GM13977 (cell line): Measurements from ENCODE around the gene RGS7.
"Not testable (repeated sequence)": the region's sequence is repeated elsewhere in the genome, so short reads cannot be mapped to it uniquely, and the experiment has no call there.

Experiments
- DNase-seq: peaks from one replicate; pipeline ENCODE4 v3.0.0; 2012; ENCODE audit warnings: low spot score
- in situ Hi-C: fragments of 300-500 bp; cut with MboI; formaldehyde crosslinking; loops from one replicate; pipeline ENCODE4 v1.12.0; 2022; ENCODE audit warnings: low sequenced_read_pairs, low pct_unique_long_range_greater_than_20kb, mixed read lengths, inconsistent platforms; ENCODE audit not compliant: unreplicated experiment
- TF ChIP-seq, protein P1 (sequence below): IDR thresholded peaks from 2 replicates; pipeline ENCODE4 v1.5.1; 2012; ENCODE audit warnings: mild to moderate bottlenecking, control low read depth; ENCODE audit not compliant: insufficient read depth; ENCODE audit errors: extremely low read depth, missing control alignments

The RGS7 gene

DNA sequence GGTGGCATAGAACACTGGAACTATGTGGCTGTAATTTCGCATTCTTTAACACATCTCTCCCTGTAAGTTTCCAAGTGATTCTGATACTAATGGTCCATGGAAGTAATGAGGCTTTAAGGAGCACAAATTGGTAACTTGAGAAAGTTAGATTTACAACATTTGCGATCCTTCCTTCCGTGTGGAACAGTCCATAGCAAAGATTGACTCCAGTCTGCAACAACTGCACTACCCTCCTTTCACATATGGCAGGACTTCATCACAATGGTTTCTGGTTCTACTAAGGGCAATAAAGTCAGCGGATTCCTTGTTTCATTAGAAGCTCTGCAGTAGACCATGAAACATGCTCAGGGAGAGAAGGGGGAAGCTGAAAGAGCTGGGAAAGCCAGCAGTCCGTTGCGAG lies 261.2 kb downstream of the RGS7 start:
- TF ChIP-seq, protein P1, sequence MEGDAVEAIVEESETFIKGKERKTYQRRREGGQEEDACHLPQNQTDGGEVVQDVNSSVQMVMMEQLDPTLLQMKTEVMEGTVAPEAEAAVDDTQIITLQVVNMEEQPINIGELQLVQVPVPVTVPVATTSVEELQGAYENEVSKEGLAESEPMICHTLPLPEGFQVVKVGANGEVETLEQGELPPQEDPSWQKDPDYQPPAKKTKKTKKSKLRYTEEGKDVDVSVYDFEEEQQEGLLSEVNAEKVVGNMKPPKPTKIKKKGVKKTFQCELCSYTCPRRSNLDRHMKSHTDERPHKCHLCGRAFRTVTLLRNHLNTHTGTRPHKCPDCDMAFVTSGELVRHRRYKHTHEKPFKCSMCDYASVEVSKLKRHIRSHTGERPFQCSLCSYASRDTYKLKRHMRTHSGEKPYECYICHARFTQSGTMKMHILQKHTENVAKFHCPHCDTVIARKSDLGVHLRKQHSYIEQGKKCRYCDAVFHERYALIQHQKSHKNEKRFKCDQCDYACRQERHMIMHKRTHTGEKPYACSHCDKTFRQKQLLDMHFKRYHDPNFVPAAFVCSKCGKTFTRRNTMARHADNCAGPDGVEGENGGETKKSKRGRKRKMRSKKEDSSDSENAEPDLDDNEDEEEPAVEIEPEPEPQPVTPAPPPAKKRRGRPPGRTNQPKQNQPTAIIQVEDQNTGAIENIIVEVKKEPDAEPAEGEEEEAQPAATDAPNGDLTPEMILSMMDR: no peak
- in situ Hi-C loops: no loop called here

DNA sequence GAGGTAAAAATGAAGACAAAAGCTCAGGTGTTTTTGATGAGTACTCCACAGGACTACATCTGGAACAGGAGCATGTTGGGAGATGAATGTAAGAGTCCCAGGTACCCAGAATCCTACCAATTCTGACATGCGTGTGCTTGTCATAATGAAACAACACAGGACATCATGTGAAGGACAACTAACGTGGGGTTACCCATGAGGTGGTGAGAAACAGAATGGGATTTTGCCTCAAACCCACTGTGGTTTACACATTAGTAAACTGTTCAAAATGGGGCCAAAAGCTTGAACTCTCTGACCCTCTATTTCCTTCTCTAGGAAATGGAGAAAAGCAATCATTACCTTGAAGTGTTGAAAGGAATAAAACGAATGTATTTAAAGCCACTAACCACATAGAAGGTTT lies 266.2 kb downstream of the RGS7 start:
- TF ChIP-seq, protein P1: no peak
- in situ Hi-C loops: no loop called here
- DNase-seq: no peak

More for the DNA sequence above, 261.2 kb downstream of the RGS7 start:
- DNase-seq: no peak

DNA sequence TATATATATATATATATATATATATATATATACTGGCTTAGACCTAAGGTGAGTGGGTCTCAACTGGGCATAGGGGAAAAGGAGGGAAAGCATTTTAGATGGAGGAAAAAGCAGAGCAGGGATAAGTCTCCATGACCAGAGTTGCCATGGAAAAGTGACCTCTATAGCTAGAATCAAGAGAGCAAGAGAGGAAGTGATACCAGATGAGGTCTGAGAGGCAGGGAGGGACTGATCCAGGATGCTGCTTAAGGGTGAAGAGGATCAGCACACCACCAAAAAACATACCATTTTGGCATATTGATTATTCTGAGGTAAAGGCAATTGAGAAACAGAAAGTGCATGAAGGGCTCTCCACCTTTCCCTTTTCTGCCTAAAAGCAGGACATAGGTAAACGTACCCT lies 267.9 kb downstream of the RGS7 start:
- in situ Hi-C loops, DNase-seq: not testable (repeated sequence)

DNA sequence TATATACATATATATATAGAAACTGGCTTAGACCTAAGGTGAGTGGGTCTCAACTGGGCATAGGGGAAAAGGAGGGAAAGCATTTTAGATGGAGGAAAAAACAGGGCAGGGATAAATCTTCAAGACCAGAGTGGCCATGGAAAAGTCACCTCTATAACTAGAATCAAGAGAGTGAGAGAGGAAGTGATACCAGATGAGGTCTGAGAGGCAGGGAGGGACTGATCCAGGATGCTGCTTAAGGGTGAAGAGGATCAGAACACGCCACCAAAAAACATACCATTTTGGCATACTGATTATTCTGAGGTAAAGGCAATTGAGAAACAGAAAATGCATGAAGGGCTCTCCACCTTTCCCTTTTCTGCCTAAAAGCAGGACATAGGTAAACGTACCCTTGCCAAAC lies 268.9 kb downstream of the RGS7 start:
- DNase-seq, in situ Hi-C loops: not testable (repeated sequence)

DNA sequence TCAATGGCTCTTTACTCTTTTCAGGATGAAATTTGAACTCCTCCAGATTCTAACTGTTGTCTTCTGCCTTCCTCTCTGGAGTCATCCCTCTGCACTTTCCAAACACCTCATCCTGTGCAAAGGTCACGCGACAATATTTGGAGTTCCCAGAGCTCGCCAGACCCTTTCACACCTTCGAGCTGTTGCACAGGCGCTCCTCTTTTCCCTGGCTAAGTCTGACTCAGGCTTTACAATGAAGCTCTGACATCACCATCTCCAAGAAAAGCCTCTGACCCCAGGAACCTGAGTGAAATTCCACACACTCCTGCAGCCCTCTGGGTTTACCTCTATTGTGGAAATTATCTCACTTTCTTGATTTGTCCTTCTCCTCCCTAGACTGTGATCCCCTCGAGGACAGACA lies 270.3 kb downstream of the RGS7 start:
- no peak for DNase-seq
- in situ Hi-C loops: no loop called here
- TF ChIP-seq, protein P1: no peak

DNA sequence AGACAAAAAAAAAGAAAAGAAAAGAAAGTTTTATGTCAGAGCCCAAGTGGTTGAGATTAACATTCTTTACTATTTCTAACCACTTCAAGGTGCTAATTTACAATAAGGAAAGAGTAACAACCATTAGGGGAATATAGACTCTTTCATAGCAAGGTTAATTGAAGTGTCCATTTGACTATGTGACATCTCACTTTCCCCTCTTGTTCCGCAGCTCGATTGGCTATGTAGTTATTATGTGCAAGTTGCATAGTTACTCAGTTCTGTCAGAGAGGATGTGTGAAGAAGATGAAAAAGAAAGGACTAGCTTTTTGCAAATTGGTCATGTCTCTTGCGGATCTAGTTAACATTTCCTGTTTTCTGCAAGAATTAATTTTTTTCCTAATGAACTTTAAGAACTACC lies 273.7 kb downstream of the RGS7 start:
- TF ChIP-seq, protein P1: no peak
- in situ Hi-C loops: no loop called here
- no peak for DNase-seq

DNA sequence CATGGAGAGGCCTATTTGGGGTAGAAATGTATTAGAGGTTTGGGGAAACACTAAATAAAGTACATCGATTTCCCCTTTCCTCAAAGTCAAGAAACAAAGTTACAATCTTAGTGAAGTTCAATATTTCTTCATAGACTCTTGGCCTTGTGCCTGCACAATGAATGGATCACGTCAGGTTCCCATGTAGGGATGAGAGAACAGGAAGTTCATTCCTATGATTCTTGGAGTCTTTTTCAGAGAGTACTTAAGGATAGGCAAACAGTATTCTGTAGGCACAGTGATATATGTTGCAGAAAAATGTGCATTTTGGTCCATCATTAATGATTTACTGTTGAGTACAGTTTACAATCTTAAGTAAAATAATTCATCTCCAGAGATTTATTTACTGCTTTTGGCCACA lies 275.5 kb downstream of the RGS7 start:
- TF ChIP-seq, protein P1: no peak
- DNase-seq: no peak
- in situ Hi-C loops: no loop called here

DNA sequence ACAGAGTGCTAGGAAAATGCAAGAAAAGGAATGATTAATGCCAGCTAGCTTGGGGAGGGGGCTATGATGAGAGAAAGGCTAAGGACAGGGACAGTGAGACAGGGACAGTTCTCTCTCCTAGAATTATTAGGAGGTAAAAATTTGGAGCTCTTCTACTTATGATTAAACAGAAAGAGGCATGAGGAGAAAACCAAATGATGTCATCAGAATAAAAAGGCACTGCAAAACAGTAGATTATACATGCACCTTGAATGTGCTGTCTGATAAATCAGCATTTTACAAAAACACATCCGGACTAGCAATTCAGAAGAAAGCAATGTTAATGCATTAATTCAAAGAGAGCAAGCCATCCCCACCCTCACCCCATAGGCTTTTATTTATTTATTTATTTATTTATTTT lies 277.5 kb downstream of the RGS7 start:
- in situ Hi-C loops: no loop called here
- TF ChIP-seq, protein P1: no peak

More for the DNA sequence above, 277.5 kb downstream of the RGS7 start:
- DNase-seq: no peak
